Measurements from ENCODE around the gene TYK2.

DNA sequence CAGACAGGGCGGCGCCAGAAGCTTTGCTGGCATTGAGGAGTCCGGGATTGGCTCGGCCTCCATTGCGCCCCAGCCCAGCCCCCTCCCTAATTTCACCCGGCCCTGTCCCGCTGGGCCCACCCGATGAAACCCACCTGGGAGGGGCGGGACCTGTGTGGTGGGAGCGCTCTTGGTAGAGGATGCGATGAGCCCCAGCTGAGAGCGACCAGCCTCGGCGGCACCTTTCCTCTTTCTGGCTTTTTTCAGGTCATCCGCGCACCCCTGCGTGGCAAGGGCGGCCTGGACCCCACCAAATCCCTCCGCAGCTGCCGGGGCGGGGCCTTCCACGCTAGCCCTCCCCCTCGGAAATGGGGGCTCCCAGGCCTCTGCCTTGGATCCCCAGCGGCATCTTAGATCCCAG lies 70.9 kb downstream of the TYK2 start, which contains the start of gene ZGLP1:
- no peak for TF ChIP-seq POLR2A (IDR thresholded peaks at IDR 0.05)
- TF ChIP-seq, protein P1, sequence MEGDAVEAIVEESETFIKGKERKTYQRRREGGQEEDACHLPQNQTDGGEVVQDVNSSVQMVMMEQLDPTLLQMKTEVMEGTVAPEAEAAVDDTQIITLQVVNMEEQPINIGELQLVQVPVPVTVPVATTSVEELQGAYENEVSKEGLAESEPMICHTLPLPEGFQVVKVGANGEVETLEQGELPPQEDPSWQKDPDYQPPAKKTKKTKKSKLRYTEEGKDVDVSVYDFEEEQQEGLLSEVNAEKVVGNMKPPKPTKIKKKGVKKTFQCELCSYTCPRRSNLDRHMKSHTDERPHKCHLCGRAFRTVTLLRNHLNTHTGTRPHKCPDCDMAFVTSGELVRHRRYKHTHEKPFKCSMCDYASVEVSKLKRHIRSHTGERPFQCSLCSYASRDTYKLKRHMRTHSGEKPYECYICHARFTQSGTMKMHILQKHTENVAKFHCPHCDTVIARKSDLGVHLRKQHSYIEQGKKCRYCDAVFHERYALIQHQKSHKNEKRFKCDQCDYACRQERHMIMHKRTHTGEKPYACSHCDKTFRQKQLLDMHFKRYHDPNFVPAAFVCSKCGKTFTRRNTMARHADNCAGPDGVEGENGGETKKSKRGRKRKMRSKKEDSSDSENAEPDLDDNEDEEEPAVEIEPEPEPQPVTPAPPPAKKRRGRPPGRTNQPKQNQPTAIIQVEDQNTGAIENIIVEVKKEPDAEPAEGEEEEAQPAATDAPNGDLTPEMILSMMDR (IDR thresholded peaks at IDR 0.05), result no peak
